ENCODE results near the gene FN3K. TPM values are rescaled to one million over a fixed set of nuclear protein-coding genes. Genes with fewer than 3 reads are reported as not detected.

The FN3K gene
- total and polyA plus RNA-seq, 2 donors (not counting 3 experiments of a cell fraction or from before 2014, with no cell fraction given), result 2.0 to 12.0 TPM

DNA sequence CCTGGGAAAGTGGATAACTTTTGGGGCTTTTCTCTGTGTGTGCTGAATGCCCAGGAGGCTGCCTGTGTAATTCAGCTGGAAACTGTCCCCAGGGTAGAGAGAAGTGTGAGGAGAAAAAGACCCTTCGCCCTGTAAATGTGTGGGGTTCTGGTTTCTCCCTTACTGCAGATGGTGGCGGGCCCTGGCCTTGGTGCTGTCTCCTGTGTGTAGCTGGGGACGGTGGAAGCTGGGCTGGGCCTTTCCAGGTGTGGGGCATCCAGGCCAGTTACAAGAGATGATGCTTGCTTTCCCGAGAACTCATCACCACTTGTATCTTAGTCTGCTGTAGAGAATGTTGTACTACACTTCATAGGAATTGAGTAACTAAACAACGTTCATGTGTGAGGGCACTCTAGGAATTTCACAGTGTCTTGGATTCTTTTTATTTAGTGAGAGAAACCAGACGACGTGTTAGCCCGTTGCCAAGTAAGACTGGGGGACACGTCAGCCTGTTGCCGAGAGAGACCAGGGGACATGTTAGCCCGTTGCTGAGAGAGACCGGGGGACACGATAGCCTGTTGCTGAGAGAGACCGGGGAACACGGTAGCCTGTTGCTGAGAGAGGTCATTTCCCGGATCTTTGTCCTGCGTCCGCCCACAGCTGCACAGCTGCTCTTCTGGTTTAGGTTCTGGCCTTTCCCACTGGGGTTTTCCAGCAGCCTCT is 59.5 kb downstream of the FN3K start:
- POLR2A ChIA-PET, result no interaction called here

GRCh38 chr17:82795615-82796014 is 60.2 kb downstream of the FN3K start:
- Histone ChIP-seq H3K9me1 (replicated peaks; ENCODE audit: control insufficient read depth, extremely low read depth, insufficient read depth, low read length) (no peaks in the 10 kb centered on the region), H3K4me3 (replicated peaks in 1 of 3; ENCODE audit: insufficient read depth in 1 of 3, low read depth in 1 of 3, low read length in 3 of 3) (no peak overlapping the region), H3K9ac (replicated peaks; ENCODE audit: extremely low read depth, insufficient read depth, low read length) (no peak overlapping the region), H3K79me2 (ENCODE audit: control insufficient read depth, insufficient read depth, low read length) (peaks cover 2% of the 10 kb centered on the region), H3K27ac (ENCODE audit: insufficient read depth, low read depth, low read length) (no peak overlapping the region), H3K4me2 (ENCODE audit: insufficient read depth, low read length) (no peak overlapping the region), H3K27me3 (ENCODE audit: control insufficient read depth in 2 of 2, insufficient read depth in 2 of 2, low read length in 2 of 2) (no peaks in the 10 kb centered on the region), H2AFZ (ENCODE audit: low read depth, low read length) (no peak overlapping the region), H3K9me3 (replicated peaks; ENCODE audit: control insufficient read depth, insufficient read depth, low read length) (no peaks in the 10 kb centered on the region), H3K36me3 (ENCODE audit: control insufficient read depth in 2 of 2, extremely low read depth in 1 of 2, insufficient read depth in 2 of 2, low read length in 2 of 2) (peaks cover 0 to 5% of the 10 kb centered on the region in 2 experiments), H3K4me1 (ENCODE audit: control insufficient read depth, extremely low read depth, insufficient read depth, low read length) (no peaks in the 10 kb centered on the region), H4K20me1 (replicated peaks; ENCODE audit: control insufficient read depth, extremely low read depth, insufficient read depth, low read length) (no peaks in the 10 kb centered on the region)
- DNase-seq (ENCODE audit: low read depth, low spot score) (no peak), FAIRE-seq (no peak)
- TF ChIP-seq MYC (IDR thresholded peaks at IDR 0.05; ENCODE audit: low read depth, low read length), result no peak
- BruUV-seq (replicated peaks), result no TSS peak
- dilution Hi-C loops (cut with MboI; ENCODE audit: extremely low pct_ligation_motif_present, low sequenced_read_pairs), result no loop called here
- CTCF ChIA-PET, result interaction anchor here (1.8 kb wide), 1 partner anchor 14 kb away, joined by 5 read pairs; no protein-coding TSS in a partner anchor
- intact Hi-C loops (cut with micrococcal nuclease), result no loop called here
- POLR2A ChIA-PET, result no interaction called here

More for the DNA sequence above, 59.5 kb downstream of the FN3K start:
- no peak for TF ChIP-seq POLR2AphosphoS5 (IDR thresholded peaks at IDR 0.05; ENCODE audit: insufficient read depth, low read depth, low read length)
- no peaks in the 10 kb centered on the region for H4K20me1 ChIP-seq (replicated peaks; ENCODE audit: control insufficient read depth, extremely low read depth, insufficient read depth, low read length)
- BruUV-seq (replicated peaks), result no TSS peak
- FAIRE-seq (no peak), DNase-seq (ENCODE audit: low read depth, low spot score) (no peak)
- no peaks in the 10 kb centered on the region for H3K27me3 ChIP-seq (ENCODE audit: control insufficient read depth in 2 of 2, insufficient read depth in 2 of 2, low read length in 2 of 2)
- H3K79me2 ChIP-seq (ENCODE audit: control insufficient read depth, insufficient read depth, low read length), result peaks cover 2% of the 10 kb centered on the region
- dilution Hi-C loops (cut with MboI; ENCODE audit: extremely low pct_ligation_motif_present, low sequenced_read_pairs), result no loop called here
- H3K36me3 ChIP-seq (ENCODE audit: control insufficient read depth in 2 of 2, extremely low read depth in 1 of 2, insufficient read depth in 2 of 2, low read length in 2 of 2), result peaks cover 0 to 3% of the 10 kb centered on the region in 2 experiments
- H2AFZ ChIP-seq (ENCODE audit: low read depth, low read length), result no peak overlapping the region
- no peak overlapping the region for H3K27ac ChIP-seq (ENCODE audit: insufficient read depth, low read depth, low read length)
- no peaks in the 10 kb centered on the region for H3K9me3 ChIP-seq (replicated peaks; ENCODE audit: control insufficient read depth, insufficient read depth, low read length)
- no peak overlapping the region for H3K9ac ChIP-seq (replicated peaks; ENCODE audit: extremely low read depth, insufficient read depth, low read length)
- no peaks in the 10 kb centered on the region for H3K9me1 ChIP-seq (replicated peaks; ENCODE audit: control insufficient read depth, extremely low read depth, insufficient read depth, low read length)
- H3K4me2 ChIP-seq (ENCODE audit: insufficient read depth, low read length), result no peak overlapping the region
- no peak overlapping the region for H3K4me3 ChIP-seq (replicated peaks in 1 of 3; ENCODE audit: insufficient read depth in 1 of 3, low read depth in 1 of 3, low read length in 3 of 3)
- CTCF ChIA-PET, result interaction anchor here (1.8 kb wide), 1 partner anchor 13 kb away, joined by 5 read pairs; no protein-coding TSS in a partner anchor
- no peaks in the 10 kb centered on the region for H3K4me1 ChIP-seq (ENCODE audit: control insufficient read depth, extremely low read depth, insufficient read depth, low read length)
- intact Hi-C loops (cut with micrococcal nuclease), result no loop called here
